ENCODE measurements around the gene FAM20A. TPM values are rescaled to one million over a fixed set of nuclear protein-coding genes. Genes with fewer than 3 reads are reported as not detected.

Gene FAM20A
- total RNA-seq, 6 experiments from 2014 or later = 28.2 to 86.0 (median 45.0) TPM

- H3K27me3 ChIP-seq = no peaks in the 10 kb centered on the region
- no peak overlapping the region for H3K27ac ChIP-seq
- H3K36me3 ChIP-seq = no peaks in the 10 kb centered on the region
- DNase-seq (no peak), ATAC-seq (no peak)
- H3K4me3 ChIP-seq = no peak overlapping the region
- no peaks in the 10 kb centered on the region for H3K9me3 ChIP-seq
- 82% methylated on average over 2 of the region's 2 CpGs for whole genome bisulfite sequencing (ENCODE audit: insufficient coverage, low coverage, low lambda C conversion rate, missing lambda C conversion rate)
- intact Hi-C loops (cut with DNase I) = no loop called here
- TF ChIP-seq, protein P1, sequence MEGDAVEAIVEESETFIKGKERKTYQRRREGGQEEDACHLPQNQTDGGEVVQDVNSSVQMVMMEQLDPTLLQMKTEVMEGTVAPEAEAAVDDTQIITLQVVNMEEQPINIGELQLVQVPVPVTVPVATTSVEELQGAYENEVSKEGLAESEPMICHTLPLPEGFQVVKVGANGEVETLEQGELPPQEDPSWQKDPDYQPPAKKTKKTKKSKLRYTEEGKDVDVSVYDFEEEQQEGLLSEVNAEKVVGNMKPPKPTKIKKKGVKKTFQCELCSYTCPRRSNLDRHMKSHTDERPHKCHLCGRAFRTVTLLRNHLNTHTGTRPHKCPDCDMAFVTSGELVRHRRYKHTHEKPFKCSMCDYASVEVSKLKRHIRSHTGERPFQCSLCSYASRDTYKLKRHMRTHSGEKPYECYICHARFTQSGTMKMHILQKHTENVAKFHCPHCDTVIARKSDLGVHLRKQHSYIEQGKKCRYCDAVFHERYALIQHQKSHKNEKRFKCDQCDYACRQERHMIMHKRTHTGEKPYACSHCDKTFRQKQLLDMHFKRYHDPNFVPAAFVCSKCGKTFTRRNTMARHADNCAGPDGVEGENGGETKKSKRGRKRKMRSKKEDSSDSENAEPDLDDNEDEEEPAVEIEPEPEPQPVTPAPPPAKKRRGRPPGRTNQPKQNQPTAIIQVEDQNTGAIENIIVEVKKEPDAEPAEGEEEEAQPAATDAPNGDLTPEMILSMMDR (IDR thresholded peaks at IDR 0.05) = no peak
- TF ChIP-seq POLR2A (IDR thresholded peaks at IDR 0.05) = no peak
- H3K4me1 ChIP-seq = peaks cover 0 to 52% (median 24%) of the 10 kb centered on the region in 4 donors
These were observed 9.2 kb downstream of the FAM20A start for GRCh38 chr17:68592009-68592408.

- ATAC-seq = peak in 2 of 4 donors; percentile 11 to 53
- 72% methylated on average over 7 of the region's 12 CpGs for WGBS (ENCODE audit: insufficient coverage, low coverage, low lambda C conversion rate, missing lambda C conversion rate)
- no peak for DNase-seq
- H3K9me3 ChIP-seq = no peaks in the 10 kb centered on the region
- H3K36me3 ChIP-seq = no peaks in the 10 kb centered on the region
- no peak for TF ChIP-seq POLR2A (IDR thresholded peaks at IDR 0.05)
- TF ChIP-seq, protein P1 (IDR thresholded peaks at IDR 0.05) = no peak
- H3K27me3 ChIP-seq = no peaks in the 10 kb centered on the region
- H3K27ac ChIP-seq = no peak overlapping the region
- H3K4me3 ChIP-seq = no peak overlapping the region
- H3K4me1 ChIP-seq = peaks cover 0 to 52% (median 24%) of the 10 kb centered on the region in 4 donors
- intact Hi-C loops (cut with DNase I) = no loop called here
These were observed 9.6 kb downstream of the FAM20A start for GRCh38 chr17:68591583-68591982.

DNA sequence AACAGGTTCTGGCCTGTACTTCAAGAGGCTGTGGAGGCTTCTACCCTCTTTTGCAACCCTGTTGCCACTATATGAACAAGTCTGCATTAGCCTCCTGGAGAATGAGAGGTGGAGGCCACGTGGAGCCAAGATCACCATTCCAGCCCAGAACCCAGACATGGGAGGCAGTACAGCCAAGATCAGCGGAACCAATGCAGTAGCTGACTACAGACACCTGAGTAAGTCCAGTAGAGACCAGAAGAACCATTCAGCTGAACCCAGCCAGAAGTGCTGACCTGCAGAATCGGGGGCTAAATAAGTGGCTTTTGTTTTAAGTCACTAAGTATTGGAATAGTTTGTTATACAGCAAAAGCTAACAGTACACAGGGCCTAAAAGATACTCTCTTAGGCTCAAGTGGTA, 12.1 kb downstream of the FAM20A start:
- H3K36me3 ChIP-seq = no peaks in the 10 kb centered on the region
- peaks cover 0 to 55% (median 24%) of the 10 kb centered on the region in 4 donors for H3K4me1 ChIP-seq
- DNase-seq (no peak), ATAC-seq (no peak)
- H3K9me3 ChIP-seq = no peaks in the 10 kb centered on the region
- intact Hi-C loops (cut with DNase I) = no loop called here
- no peak overlapping the region for H3K27ac ChIP-seq
- H3K27me3 ChIP-seq = no peaks in the 10 kb centered on the region
- no peak for TF ChIP-seq POLR2A (IDR thresholded peaks at IDR 0.05)
- TF ChIP-seq, protein P1 (IDR thresholded peaks at IDR 0.05) = no peak
- H3K4me3 ChIP-seq = no peak overlapping the region
- 91% methylated on average over 3 of the region's 3 CpGs for WGBS (ENCODE audit: insufficient coverage, low coverage, low lambda C conversion rate, missing lambda C conversion rate)

- Histone ChIP-seq H3K9me3 (no peaks in the 10 kb centered on the region), H3K4me3 (no peak overlapping the region), H3K36me3 (no peaks in the 10 kb centered on the region), H3K27ac (no peak overlapping the region), H3K4me1 (peaks cover 0 to 57% (median 20%) of the 10 kb centered on the region in 4 donors), H3K27me3 (no peaks in the 10 kb centered on the region)
- ATAC-seq (no peak), DNase-seq (no peak)
- 60% methylated on average over 1 of the region's 1 CpG for WGBS (ENCODE audit: insufficient coverage, low coverage, low lambda C conversion rate, missing lambda C conversion rate)
- intact Hi-C loops (cut with DNase I) = no loop called here
- TF ChIP-seq, protein P1 (IDR thresholded peaks at IDR 0.05) = no peak
- no peak for TF ChIP-seq POLR2A (IDR thresholded peaks at IDR 0.05)
These were observed 12.8 kb downstream of the FAM20A start for GRCh38 chr17:68588362-68588761.

- TF ChIP-seq, protein P1 (IDR thresholded peaks at IDR 0.05) = no peak
- TF ChIP-seq POLR2A (IDR thresholded peaks at IDR 0.05) = no peak
- 76% methylated on average over 2 of the region's 2 CpGs for whole genome bisulfite sequencing (ENCODE audit: insufficient coverage, low coverage, low lambda C conversion rate, missing lambda C conversion rate)
- ATAC-seq (no peak), DNase-seq (no peak)
- H3K4me3 ChIP-seq = no peak overlapping the region
- peak overlapping the region in 1 of 3 donors; percentile 62 for H3K27ac ChIP-seq
- H3K27me3 ChIP-seq = no peaks in the 10 kb centered on the region
- no peaks in the 10 kb centered on the region for H3K9me3 ChIP-seq
- intact Hi-C loops (cut with DNase I) = no loop called here
- H3K36me3 ChIP-seq = no peaks in the 10 kb centered on the region
- peaks cover 0 to 55% (median 18%) of the 10 kb centered on the region in 4 donors for H3K4me1 ChIP-seq
These were observed 13.3 kb downstream of the FAM20A start for GRCh38 chr17:68587847-68588246.
